ENCODE data around the gene PTPRT.

GRCh38 chr20:42604998-42605956, 584.4 kb downstream of the PTPRT start:
- TF ChIP-seq, protein P1, sequence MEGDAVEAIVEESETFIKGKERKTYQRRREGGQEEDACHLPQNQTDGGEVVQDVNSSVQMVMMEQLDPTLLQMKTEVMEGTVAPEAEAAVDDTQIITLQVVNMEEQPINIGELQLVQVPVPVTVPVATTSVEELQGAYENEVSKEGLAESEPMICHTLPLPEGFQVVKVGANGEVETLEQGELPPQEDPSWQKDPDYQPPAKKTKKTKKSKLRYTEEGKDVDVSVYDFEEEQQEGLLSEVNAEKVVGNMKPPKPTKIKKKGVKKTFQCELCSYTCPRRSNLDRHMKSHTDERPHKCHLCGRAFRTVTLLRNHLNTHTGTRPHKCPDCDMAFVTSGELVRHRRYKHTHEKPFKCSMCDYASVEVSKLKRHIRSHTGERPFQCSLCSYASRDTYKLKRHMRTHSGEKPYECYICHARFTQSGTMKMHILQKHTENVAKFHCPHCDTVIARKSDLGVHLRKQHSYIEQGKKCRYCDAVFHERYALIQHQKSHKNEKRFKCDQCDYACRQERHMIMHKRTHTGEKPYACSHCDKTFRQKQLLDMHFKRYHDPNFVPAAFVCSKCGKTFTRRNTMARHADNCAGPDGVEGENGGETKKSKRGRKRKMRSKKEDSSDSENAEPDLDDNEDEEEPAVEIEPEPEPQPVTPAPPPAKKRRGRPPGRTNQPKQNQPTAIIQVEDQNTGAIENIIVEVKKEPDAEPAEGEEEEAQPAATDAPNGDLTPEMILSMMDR (IDR thresholded peaks at IDR 0.05) = no peak
- no peak for TF ChIP-seq POLR2A (IDR thresholded peaks at IDR 0.05)

Data from transverse colon (tissue), 3 donors.